Glutamatergic neuron (in vitro differentiated cells): ENCODE data around the gene TCF7. TPM values are rescaled to one million over a fixed set of nuclear protein-coding genes. Genes with fewer than 3 reads are reported as not detected.

Experiments used
- DNase-seq: peaks from one replicate; pipeline ENCODE4 v3.0.0; 2022
- H3K27ac Mint-ChIP-seq: one replicate; pipeline ENCODE4 v1.8.0; 2020; ENCODE audit warnings: mild to moderate bottlenecking, mixed read lengths, inconsistent platforms; ENCODE audit not compliant: unreplicated experiment
- H3K27me3 Mint-ChIP-seq: one replicate; pipeline ENCODE4 v1.8.0; 2020; ENCODE audit warnings: mild to moderate bottlenecking, moderate library complexity, mixed read lengths, inconsistent platforms; ENCODE audit not compliant: unreplicated experiment
- H3K36me3 Mint-ChIP-seq: one replicate; pipeline ENCODE4 v1.8.0; 2020; ENCODE audit warnings: mild to moderate bottlenecking, mixed read lengths, inconsistent platforms; ENCODE audit not compliant: unreplicated experiment
- H3K4me1 Mint-ChIP-seq: one replicate; pipeline ENCODE4 v1.8.0; 2020; ENCODE audit warnings: mild to moderate bottlenecking, low read depth, mixed read lengths, inconsistent platforms; ENCODE audit not compliant: unreplicated experiment
- H3K4me3 Mint-ChIP-seq: one replicate; pipeline ENCODE4 v1.8.0; 2020; ENCODE audit warnings: mild to moderate bottlenecking, mixed read lengths, inconsistent platforms; ENCODE audit not compliant: unreplicated experiment
- H3K9me3 Mint-ChIP-seq: one replicate; pipeline ENCODE4 v1.8.0; 2020; ENCODE audit warnings: mild to moderate bottlenecking, moderate library complexity, mixed read lengths, inconsistent platforms; ENCODE audit not compliant: unreplicated experiment
- CTCF ChIP-seq: fragments of 200-600 bp; sonication (generic); IDR thresholded peaks from one replicate; pipeline ENCODE4 v1.5.0; 2021; ENCODE audit not compliant: partially characterized antibody, unreplicated experiment
- total RNA-seq: library from RNA; stranded (reverse); fragmentation: NEBNext Ultra II Directional; extraction: Animal tissue kit (Norgen Biotek cat#: 25700); gene quantifications from one replicate; pipeline ENCODE4 v1.2.1, GENCODE V29; 2021; ENCODE audit not compliant: unreplicated experiment

Gene TCF7
- total RNA-seq, 1 donor from 2014 or later = 5.8 TPM

- H3K27ac Mint-ChIP-seq = no peak overlapping the region
- DNase-seq = no peak
- peaks cover 6% of the 10 kb centered on the region for H3K27me3 Mint-ChIP-seq
- no peaks in the 10 kb centered on the region for H3K36me3 Mint-ChIP-seq
- H3K4me3 Mint-ChIP-seq = no peak overlapping the region
- H3K4me1 Mint-ChIP-seq = no peaks in the 10 kb centered on the region
- no peak for TF ChIP-seq CTCF
- H3K9me3 Mint-ChIP-seq = peaks cover 3% of the 10 kb centered on the region
Observed at GRCh38 chr5:134120386-134121138, 6.1 kb downstream of the TCF7 start.

GRCh38 chr5:134122530-134122929 is 8.0 kb downstream of the TCF7 start:
- Mint-ChIP-seq H3K27me3 (peaks cover 3% of the 10 kb centered on the region), H3K4me3 (no peak overlapping the region), H3K27ac (no peak overlapping the region), H3K9me3 (peaks cover 3% of the 10 kb centered on the region), H3K4me1 (no peaks in the 10 kb centered on the region), H3K36me3 (no peaks in the 10 kb centered on the region)
- no peak for DNase-seq
- TF ChIP-seq CTCF = no peak

- peaks cover 3% of the 10 kb centered on the region for H3K9me3 Mint-ChIP-seq
- H3K27me3 Mint-ChIP-seq = peaks cover 3% of the 10 kb centered on the region
- H3K4me1 Mint-ChIP-seq = no peaks in the 10 kb centered on the region
- no peak overlapping the region for H3K4me3 Mint-ChIP-seq
- no peak for TF ChIP-seq CTCF
- no peak overlapping the region for H3K27ac Mint-ChIP-seq
- DNase-seq = no peak
- no peaks in the 10 kb centered on the region for H3K36me3 Mint-ChIP-seq
Observed at GRCh38 chr5:134123360-134123759, 8.9 kb downstream of the TCF7 start.

GRCh38 chr5:134124289-134125038 is 10.0 kb downstream of the TCF7 start:
- Mint-ChIP-seq H3K4me1 (peaks cover 1% of the 10 kb centered on the region), H3K9me3 (peaks cover 3% of the 10 kb centered on the region), H3K4me3 (no peak overlapping the region), H3K27ac (no peak overlapping the region), H3K36me3 (no peaks in the 10 kb centered on the region), H3K27me3 (peaks cover 3% of the 10 kb centered on the region)
- DNase-seq = no peak
- TF ChIP-seq CTCF = no peak
